ENCODE measurements around the gene B3GNT3. TPM values are rescaled to one million over a fixed set of nuclear protein-coding genes. Genes with fewer than 3 reads are reported as not detected.

B3GNT3 gene
- total RNA-seq, 1 experiment from 2014 or later = 1.9 TPM

DNA sequence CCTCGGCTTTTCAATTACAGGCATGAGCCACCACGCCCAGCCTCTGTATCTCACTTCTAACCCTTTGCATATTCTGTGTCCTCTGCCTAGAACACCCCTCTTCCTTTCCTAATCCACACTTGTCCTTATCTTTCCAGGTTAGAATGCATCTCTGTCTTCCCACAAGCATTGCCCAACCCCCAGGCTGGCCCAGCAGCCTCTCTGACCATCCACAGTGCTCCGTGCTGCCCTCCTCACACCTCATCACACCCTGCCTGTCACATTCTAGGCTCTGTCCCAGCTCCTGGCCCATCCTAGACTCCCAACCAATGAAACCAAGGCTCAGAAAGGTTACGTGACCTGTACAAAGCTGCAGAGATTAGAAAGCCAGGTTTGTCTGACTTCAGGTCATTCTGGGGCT, 41.6 kb downstream of the B3GNT3 start:
- H3K27ac Mint-ChIP-seq = peak overlapping the region; percentile 14
- ChIA-PET POLR2A (no interaction called here), CTCF (interaction anchor here (1.5 kb wide), 1 partner anchor 395 kb away, joined by 3 read pairs; no protein-coding TSS in a partner anchor)
- H3K4me1 Mint-ChIP-seq = peaks cover 23% of the 10 kb centered on the region
- peaks cover 53% of the 10 kb centered on the region for H3K27me3 Mint-ChIP-seq (ENCODE audit: low read depth)
- H3K4me3 Mint-ChIP-seq = no peak overlapping the region
- DNase-seq (ENCODE audit: low spot score) (no peak), ATAC-seq (no peak)
- no peaks in the 10 kb centered on the region for H3K36me3 Mint-ChIP-seq
- no peak for TF ChIP-seq MLX (CRISPR knock-in tag; IDR thresholded peaks at IDR 0.05)
- TF ChIP-seq AFF4 (CRISPR knock-in tag; IDR thresholded peaks at IDR 0.05; ENCODE audit: borderline replicate concordance) = no peak
- TF ChIP-seq NFATC4 (CRISPR knock-in tag; IDR thresholded peaks at IDR 0.05) = no peak
- TF ChIP-seq FOXP1 (CRISPR knock-in tag; IDR thresholded peaks at IDR 0.05; ENCODE audit: borderline replicate concordance) = no peak
- no peak for TF ChIP-seq KAT7 (CRISPR knock-in tag; IDR thresholded peaks at IDR 0.05; ENCODE audit: borderline replicate concordance)
- TF ChIP-seq NFYB (CRISPR knock-in tag; conservative IDR thresholded peaks at IDR 0.05; ENCODE audit: low read depth) = no peak
- TF ChIP-seq ZNF416 (CRISPR knock-in tag; IDR thresholded peaks at IDR 0.05) = no peak
- no peak for TF ChIP-seq ESRRA (CRISPR knock-in tag; IDR thresholded peaks at IDR 0.05; ENCODE audit: borderline replicate concordance)
- no peak for TF ChIP-seq PREB (CRISPR knock-in tag; IDR thresholded peaks at IDR 0.05; ENCODE audit: borderline replicate concordance)
- TF ChIP-seq NR3C1 (CRISPR knock-in tag; conservative IDR thresholded peaks at IDR 0.05; ENCODE audit: low read depth) = no peak
- no peaks in the 10 kb centered on the region for H3K9me3 Mint-ChIP-seq

- Mint-ChIP-seq H3K27ac (no peak overlapping the region), H3K27me3 (ENCODE audit: low read depth) (peaks cover 48% of the 10 kb centered on the region), H3K4me1 (peaks cover 19% of the 10 kb centered on the region), H3K9me3 (no peaks in the 10 kb centered on the region), H3K4me3 (no peak overlapping the region), H3K36me3 (no peaks in the 10 kb centered on the region)
- DNase-seq (ENCODE audit: low spot score) (no peak), ATAC-seq (no peak)
- no peak for TF ChIP-seq NFATC4 (CRISPR knock-in tag; IDR thresholded peaks at IDR 0.05)
- TF ChIP-seq TP53 (CRISPR knock-in tag; IDR thresholded peaks at IDR 0.05) = no peak
- no peak for TF ChIP-seq EMX1 (CRISPR knock-in tag; IDR thresholded peaks at IDR 0.05)
- TF ChIP-seq SOX15 (CRISPR knock-in tag; IDR thresholded peaks at IDR 0.05) = no peak
- no peak for TF ChIP-seq IRF1 (CRISPR knock-in tag; IDR thresholded peaks at IDR 0.05)
- TF ChIP-seq PREB (CRISPR knock-in tag; IDR thresholded peaks at IDR 0.05; ENCODE audit: borderline replicate concordance) = no peak
- no peak for TF ChIP-seq ARID4B (CRISPR knock-in tag; IDR thresholded peaks at IDR 0.05; ENCODE audit: borderline replicate concordance)
- TF ChIP-seq, protein P1, sequence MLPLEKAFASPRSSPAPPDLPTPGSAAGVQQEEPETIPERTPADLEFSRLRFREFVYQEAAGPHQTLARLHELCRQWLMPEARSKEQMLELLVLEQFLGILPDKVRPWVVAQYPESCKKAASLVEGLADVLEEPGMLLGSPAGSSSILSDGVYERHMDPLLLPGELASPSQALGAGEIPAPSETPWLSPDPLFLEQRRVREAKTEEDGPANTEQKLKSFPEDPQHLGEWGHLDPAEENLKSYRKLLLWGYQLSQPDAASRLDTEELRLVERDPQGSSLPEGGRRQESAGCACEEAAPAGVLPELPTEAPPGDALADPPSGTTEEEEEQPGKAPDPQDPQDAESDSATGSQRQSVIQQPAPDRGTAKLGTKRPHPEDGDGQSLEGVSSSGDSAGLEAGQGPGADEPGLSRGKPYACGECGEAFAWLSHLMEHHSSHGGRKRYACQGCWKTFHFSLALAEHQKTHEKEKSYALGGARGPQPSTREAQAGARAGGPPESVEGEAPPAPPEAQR (CRISPR knock-in tag; IDR thresholded peaks at IDR 0.05) = no peak
- no peak for TF ChIP-seq HMGA2 (CRISPR knock-in tag; IDR thresholded peaks at IDR 0.05)
- no peak for TF ChIP-seq JAZF1 (CRISPR knock-in tag; IDR thresholded peaks at IDR 0.05)
- no peak for TF ChIP-seq JUN (CRISPR knock-in tag; IDR thresholded peaks at IDR 0.05)
- TF ChIP-seq ZNF396 (CRISPR knock-in tag; IDR thresholded peaks at IDR 0.05; ENCODE audit: borderline replicate concordance) = no peak
- POLR2A ChIA-PET = interaction anchor here (0.7 kb wide), 1 partner anchor 10 kb away, joined by 3 read pairs; the partner anchor contains the start of gene JAK3
- CTCF ChIA-PET = no interaction called here
Observed at GRCh38 chr19:17837972-17838371, 43.0 kb downstream of the B3GNT3 start.

All from WTC11 (cell line).